NCI-H2196 (cell line): Measurements from ENCODE around the gene RIOX2.
"Not testable (repeated sequence)": the region's sequence is repeated elsewhere in the genome, so short reads cannot be mapped to it uniquely, and the experiment has no call there.

Experiments used
- DNase-seq: peaks from one replicate; lab custom pipeline; 2025; ENCODE audit not compliant: unreplicated experiment; lab: John Stamatoyannopoulos, UW

Gene RIOX2

DNA sequence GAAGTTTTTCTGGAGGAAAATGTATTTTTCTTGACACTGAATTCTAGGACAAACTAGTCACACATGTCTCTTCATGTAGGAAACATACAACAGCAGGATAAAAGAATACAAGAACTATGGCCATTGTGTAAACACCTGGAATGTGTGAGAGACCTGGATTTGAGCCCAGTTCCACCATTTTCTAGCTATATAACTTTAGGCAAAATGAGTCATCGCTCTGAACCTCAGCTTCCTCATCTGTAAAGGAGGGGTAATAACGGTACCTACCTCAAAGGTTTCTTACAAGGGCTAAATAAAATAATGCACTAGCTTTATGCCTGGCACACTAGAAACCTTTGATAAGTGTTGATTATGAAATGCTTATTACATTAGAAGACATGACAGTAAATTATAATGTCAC, 57.8 kb downstream of the RIOX2 start:
- no peak for DNase-seq

GRCh38 chr3:97911459-97911858, 60.8 kb downstream of the RIOX2 start:
- no peak for DNase-seq

GRCh38 chr3:97910931-97911351, 61.3 kb downstream of the RIOX2 start:
- DNase-seq = no peak

- DNase-seq = not testable (repeated sequence)
These were observed 61.9 kb downstream of the RIOX2 start for GRCh38 chr3:97910236-97910831.

GRCh38 chr3:97909830-97910229, 62.4 kb downstream of the RIOX2 start:
- DNase-seq = not testable (repeated sequence)

DNA sequence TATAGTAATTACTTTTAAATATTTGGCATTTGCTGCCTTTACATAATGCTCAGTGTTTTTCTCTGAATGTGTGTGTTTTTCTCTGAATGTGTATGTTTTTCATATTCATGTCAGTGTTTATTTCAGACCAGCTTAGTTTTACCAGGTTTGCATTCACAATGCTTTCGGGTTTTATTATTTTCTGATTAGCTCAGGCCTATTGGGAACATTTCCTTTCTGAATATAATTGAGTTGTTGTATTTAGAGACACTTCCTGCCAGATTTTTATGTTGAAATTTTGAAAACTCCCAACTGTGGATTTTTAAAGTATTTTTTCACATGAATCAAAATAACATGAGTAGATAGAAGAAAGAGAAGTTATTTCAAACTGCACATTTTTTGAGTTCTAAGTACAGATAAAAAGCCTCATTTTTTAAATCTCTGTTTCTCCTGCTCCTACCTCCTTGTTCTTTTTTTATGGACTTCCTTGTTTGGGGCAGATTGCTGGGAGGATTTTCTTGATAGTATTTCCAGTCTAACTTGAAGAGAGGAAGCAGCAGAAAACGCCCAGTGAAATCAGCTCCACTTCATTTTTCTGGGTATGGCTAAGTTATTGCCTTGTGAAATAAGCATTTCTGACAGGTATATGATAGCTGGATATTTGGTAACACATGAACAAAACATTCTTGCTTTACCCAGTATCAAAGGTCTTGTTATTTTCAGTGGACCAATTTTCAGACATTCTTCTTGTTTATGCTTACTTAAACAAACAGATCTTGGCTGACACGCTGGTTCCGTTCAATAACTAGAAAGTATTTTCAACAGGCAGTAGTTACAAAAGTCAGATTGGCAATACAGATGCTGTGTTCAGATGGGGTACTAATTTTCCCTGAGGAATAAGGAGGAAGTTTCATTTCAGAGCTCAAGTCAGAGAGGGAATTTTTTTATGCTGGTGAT, 70.7 kb downstream of the RIOX2 start:
- no peak for DNase-seq

GRCh38 chr3:97899331-97899730, 72.9 kb downstream of the RIOX2 start:
- no peak for DNase-seq

DNA sequence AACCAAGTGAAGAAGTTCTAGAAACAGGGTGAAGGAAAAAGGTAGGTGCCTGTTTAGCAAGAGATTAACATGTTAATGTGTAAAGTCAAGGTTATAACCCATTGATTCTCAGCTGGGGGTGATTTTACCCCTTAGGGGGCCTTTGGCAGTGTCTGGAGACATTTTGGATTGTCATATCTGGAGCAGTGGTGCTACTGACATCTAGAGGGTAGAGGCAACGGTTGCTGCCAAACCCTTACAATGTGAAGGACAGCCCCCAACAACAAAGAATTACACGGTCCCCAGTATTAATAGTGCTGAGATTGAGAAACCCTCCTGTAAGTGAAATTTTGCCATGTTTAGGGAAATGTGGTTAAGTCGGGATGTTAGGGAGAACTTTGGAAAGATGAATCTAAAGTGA, 75.7 kb downstream of the RIOX2 start:
- DNase-seq = no peak

DNA sequence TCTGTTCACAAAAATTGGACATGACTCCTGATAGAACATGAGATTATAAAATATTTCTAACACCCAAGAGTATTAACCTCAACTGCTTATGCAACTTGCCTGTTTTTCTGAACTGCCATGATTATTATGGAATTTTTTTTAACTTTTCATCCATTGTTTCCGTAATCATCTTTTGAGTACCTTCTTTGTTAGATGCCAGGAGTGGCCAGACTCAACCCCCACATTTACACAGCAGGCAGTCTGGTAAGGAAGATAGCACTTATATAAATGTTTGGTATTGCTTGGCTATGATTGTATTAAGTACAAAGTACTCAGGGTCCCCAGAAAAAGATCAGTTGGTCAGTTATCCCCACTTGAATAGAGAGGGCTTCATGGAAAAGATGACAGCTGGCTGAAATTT, 76.1 kb downstream of the RIOX2 start:
- DNase-seq = no peak

- DNase-seq = no peak
These were observed 77.0 kb downstream of the RIOX2 start for GRCh38 chr3:97895216-97895615.

GRCh38 chr3:97892852-97893251, 79.4 kb downstream of the RIOX2 start:
- DNase-seq = no peak
